ENCODE data around the gene NDUFAF4. TPM values are rescaled to one million over a fixed set of nuclear protein-coding genes. Genes with fewer than 3 reads are reported as not detected.

NDUFAF4 gene
- total and polyA plus RNA-seq, 2 experiments from 2014 or later: 35.1 to 233 TPM

DNA sequence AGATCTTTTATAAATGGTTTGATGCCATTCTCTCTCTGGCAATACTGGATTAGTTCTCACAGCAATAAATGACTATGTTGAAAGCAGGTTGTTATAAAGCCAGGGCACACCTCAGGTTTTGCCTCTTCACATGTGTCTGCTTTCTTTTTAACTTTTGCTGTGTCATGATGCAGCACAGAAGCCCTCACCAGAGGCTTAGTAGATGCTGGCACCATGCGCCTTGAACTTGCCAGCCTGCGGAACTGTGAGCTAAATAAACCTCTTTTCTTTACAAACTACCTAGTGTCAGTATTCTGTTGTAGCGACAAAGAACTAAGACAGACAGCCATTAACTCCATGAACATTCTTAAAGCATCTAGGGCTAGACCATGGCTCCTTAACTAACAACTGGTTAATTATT lies 45.1 kb downstream of the NDUFAF4 start:
- H3K4me1 ChIP-seq (ENCODE audit: insufficient read depth): no peaks in the 10 kb centered on the region
- H3K36me3 Mint-ChIP-seq (ENCODE audit: low read depth): no peaks in the 10 kb centered on the region; the same call in 2 of the 3 replicates
- no peak for ATAC-seq

More for the DNA sequence above, 45.1 kb downstream of the NDUFAF4 start:
- Histone ChIP-seq H3K4me2 (no peak overlapping the region), H3F3A (replicated peaks; ENCODE audit: low read depth) (no peaks in the 10 kb centered on the region), H3K79me2 (replicated peaks; ENCODE audit: insufficient read depth) (no peaks in the 10 kb centered on the region), H3K9me2 (ENCODE audit: insufficient read depth) (no peaks in the 10 kb centered on the region), H3K27me3 (ENCODE audit: insufficient read depth) (no peaks in the 10 kb centered on the region), H3K27ac (ENCODE audit: low read depth) (no peak overlapping the region), H3K36me3 (ENCODE audit: insufficient read depth) (no peaks in the 10 kb centered on the region), H3K4me3 (no peak overlapping the region), H4K20me1 (replicated peaks; ENCODE audit: insufficient read depth) (no peaks in the 10 kb centered on the region), H2AFZ (no peak overlapping the region)
- Mint-ChIP-seq H3K4me3 (no peak overlapping the region), H3K27me3 (ENCODE audit: insufficient read depth, low read depth, poor library complexity) (no peaks in the 10 kb centered on the region), H3K4me1 (no peaks in the 10 kb centered on the region), H3K27ac (no peak overlapping the region), H3K9me3 (peaks cover 10% of the 10 kb centered on the region; the same call in 2 of the 3 replicates)
- no peak for TF ChIP-seq CREB1 (CRISPR knock-in tag; IDR thresholded peaks at IDR 0.05; ENCODE audit: low read depth)
- TF ChIP-seq, protein P1, sequence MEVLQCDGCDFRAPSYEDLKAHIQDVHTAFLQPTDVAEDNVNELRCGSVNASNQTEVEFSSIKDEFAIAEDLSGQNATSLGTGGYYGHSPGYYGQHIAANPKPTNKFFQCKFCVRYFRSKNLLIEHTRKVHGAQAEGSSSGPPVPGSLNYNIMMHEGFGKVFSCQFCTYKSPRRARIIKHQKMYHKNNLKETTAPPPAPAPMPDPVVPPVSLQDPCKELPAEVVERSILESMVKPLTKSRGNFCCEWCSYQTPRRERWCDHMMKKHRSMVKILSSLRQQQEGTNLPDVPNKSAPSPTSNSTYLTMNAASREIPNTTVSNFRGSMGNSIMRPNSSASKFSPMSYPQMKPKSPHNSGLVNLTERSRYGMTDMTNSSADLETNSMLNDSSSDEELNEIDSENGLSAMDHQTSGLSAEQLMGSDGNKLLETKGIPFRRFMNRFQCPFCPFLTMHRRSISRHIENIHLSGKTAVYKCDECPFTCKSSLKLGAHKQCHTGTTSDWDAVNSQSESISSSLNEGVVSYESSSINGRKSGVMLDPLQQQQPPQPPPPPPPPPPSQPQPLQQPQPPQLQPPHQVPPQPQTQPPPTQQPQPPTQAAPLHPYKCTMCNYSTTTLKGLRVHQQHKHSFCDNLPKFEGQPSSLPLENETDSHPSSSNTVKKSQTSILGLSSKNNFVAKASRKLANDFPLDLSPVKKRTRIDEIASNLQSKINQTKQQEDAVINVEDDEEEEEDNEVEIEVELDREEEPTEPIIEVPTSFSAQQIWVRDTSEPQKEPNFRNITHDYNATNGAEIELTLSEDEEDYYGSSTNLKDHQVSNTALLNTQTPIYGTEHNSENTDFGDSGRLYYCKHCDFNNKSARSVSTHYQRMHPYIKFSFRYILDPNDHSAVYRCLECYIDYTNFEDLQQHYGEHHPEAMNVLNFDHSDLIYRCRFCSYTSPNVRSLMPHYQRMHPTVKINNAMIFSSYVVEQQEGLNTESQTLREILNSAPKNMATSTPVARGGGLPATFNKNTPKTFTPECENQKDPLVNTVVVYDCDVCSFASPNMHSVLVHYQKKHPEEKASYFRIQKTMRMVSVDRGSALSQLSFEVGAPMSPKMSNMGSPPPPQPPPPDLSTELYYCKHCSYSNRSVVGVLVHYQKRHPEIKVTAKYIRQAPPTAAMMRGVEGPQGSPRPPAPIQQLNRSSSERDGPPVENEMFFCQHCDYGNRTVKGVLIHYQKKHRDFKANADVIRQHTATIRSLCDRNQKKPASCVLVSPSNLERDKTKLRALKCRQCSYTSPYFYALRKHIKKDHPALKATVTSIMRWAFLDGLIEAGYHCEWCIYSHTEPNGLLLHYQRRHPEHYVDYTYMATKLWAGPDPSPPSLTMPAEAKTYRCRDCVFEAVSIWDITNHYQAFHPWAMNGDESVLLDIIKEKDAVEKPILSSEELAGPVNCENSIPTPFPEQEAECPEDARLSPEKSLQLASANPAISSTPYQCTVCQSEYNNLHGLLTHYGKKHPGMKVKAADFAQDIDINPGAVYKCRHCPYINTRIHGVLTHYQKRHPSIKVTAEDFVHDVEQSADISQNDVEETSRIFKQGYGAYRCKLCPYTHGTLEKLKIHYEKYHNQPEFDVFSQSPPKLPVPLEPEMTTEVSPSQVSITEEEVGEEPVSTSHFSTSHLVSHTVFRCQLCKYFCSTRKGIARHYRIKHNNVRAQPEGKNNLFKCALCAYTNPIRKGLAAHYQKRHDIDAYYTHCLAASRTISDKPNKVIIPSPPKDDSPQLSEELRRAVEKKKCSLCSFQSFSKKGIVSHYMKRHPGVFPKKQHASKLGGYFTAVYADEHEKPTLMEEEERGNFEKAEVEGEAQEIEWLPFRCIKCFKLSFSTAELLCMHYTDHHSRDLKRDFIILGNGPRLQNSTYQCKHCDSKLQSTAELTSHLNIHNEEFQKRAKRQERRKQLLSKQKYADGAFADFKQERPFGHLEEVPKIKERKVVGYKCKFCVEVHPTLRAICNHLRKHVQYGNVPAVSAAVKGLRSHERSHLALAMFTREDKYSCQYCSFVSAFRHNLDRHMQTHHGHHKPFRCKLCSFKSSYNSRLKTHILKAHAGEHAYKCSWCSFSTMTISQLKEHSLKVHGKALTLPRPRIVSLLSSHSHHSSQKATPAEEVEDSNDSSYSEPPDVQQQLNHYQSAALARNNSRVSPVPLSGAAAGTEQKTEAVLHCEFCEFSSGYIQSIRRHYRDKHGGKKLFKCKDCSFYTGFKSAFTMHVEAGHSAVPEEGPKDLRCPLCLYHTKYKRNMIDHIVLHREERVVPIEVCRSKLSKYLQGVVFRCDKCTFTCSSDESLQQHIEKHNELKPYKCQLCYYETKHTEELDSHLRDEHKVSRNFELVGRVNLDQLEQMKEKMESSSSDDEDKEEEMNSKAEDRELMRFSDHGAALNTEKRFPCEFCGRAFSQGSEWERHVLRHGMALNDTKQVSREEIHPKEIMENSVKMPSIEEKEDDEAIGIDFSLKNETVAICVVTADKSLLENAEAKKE (CRISPR knock-in tag; IDR thresholded peaks at IDR 0.05): no peak
- TF ChIP-seq REST (IDR thresholded peaks at IDR 0.05; ENCODE audit: unreplicated experiment): no peak
- no peak for TF ChIP-seq ZNF114 (CRISPR knock-in tag; IDR thresholded peaks at IDR 0.05)
- no peak for TF ChIP-seq ZNF331 (CRISPR knock-in tag; IDR thresholded peaks at IDR 0.05; ENCODE audit: low read depth)
- TF ChIP-seq, protein P2, sequence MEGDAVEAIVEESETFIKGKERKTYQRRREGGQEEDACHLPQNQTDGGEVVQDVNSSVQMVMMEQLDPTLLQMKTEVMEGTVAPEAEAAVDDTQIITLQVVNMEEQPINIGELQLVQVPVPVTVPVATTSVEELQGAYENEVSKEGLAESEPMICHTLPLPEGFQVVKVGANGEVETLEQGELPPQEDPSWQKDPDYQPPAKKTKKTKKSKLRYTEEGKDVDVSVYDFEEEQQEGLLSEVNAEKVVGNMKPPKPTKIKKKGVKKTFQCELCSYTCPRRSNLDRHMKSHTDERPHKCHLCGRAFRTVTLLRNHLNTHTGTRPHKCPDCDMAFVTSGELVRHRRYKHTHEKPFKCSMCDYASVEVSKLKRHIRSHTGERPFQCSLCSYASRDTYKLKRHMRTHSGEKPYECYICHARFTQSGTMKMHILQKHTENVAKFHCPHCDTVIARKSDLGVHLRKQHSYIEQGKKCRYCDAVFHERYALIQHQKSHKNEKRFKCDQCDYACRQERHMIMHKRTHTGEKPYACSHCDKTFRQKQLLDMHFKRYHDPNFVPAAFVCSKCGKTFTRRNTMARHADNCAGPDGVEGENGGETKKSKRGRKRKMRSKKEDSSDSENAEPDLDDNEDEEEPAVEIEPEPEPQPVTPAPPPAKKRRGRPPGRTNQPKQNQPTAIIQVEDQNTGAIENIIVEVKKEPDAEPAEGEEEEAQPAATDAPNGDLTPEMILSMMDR (conservative IDR thresholded peaks at IDR 0.05; ENCODE audit: low read depth in 2 of 2): no peak
- TF ChIP-seq JUNB (IDR thresholded peaks at IDR 0.05; ENCODE audit: unreplicated experiment): no peak
- no peak for TF ChIP-seq NANOG (IDR thresholded peaks at IDR 0.05; ENCODE audit: borderline replicate concordance)
- no peak for TF ChIP-seq ETS1 (IDR thresholded peaks at IDR 0.05)
- no peak for TF ChIP-seq EZH2phosphoT487 (IDR thresholded peaks at IDR 0.05; ENCODE audit: unreplicated experiment)
- TF ChIP-seq EZH2 (IDR thresholded peaks at IDR 0.05; ENCODE audit: low read depth, unreplicated experiment): no peak
- no peak for TF ChIP-seq STAT1 (IDR thresholded peaks at IDR 0.05; ENCODE audit: unreplicated experiment)
- no peak for DNase-seq (ENCODE audit: low spot score)
